Panc1 (cell line): ENCODE data around the gene WDR26. TPM values are rescaled to one million over a fixed set of nuclear protein-coding genes. Genes with fewer than 3 reads are reported as not detected.

ENCODE experiments used
- ATAC-seq: fragments of 200-7000 bp; cut with Tn5 transposase; 2 replicates; pipeline ENCODE4 v1.9.1; 2020; ENCODE audit warnings: mild to moderate bottlenecking, moderate library complexity
- BruUV-seq: library from RNA; stranded (reverse); fragments of 400-500 nt; replicated peaks from 2 replicates; lab custom pipeline; 2021; lab: Mats Ljungman, UMichigan
- CTCF ChIA-PET: fragments of 300-600 bp; sonication (Branson Sonifier 250); formaldehyde crosslinking; loops from one replicate; lab custom pipeline; 2022; ENCODE audit warnings: antibody characterized with exemption; lab: Charles Lee
- POLR2A ChIA-PET: fragments of 300-600 bp; sonication (Branson Sonifier 250); formaldehyde crosslinking; loops from one replicate; lab custom pipeline; 2022; ENCODE audit warnings: antibody characterized with exemption; lab: Charles Lee
- DNase-seq: peaks from one replicate; pipeline ENCODE4 v3.0.0-alpha.2; 2010; ENCODE audit warnings: low read depth, low spot score
- H3K27ac ChIP-seq: 2 replicates; pipeline ENCODE4 v1.5.1; 2011; ENCODE audit warnings: mild to moderate bottlenecking, low read length, inconsistent platforms
- H3K27me3 ChIP-seq: fragments of 200-500 bp; sonication (Bioruptor generic); 2 replicates; pipeline ENCODE4 v1.6.0; 2014; ENCODE audit warnings: low read length, inconsistent platforms; ENCODE audit not compliant: control insufficient read depth, insufficient read depth
- H3K36me3 ChIP-seq: fragments of 200-500 bp; sonication (Bioruptor generic); 2 replicates; pipeline ENCODE4 v1.5.1; 2014; ENCODE audit warnings: inconsistent platforms, mild to moderate bottlenecking, low read length, moderate library complexity; ENCODE audit not compliant: control insufficient read depth, insufficient read depth
- H3K4me1 ChIP-seq: 2 replicates; pipeline ENCODE4 v1.5.1; 2011; ENCODE audit warnings: inconsistent platforms, mild to moderate bottlenecking, low read length, moderate library complexity; ENCODE audit not compliant: control insufficient read depth, insufficient read depth
- H3K4me3 ChIP-seq, 2 experiments: 2 replicates each; pipeline ENCODE4 v1.5.1; 2011 to 2012; ENCODE audit warnings: low read depth in 2 of 2, low read length in 2 of 2, mild to moderate bottlenecking in 2 of 2, inconsistent platforms in 1 of 2, moderate library complexity in 1 of 2
- H3K9me3 ChIP-seq: fragments of 200-500 bp; sonication (Bioruptor generic); 2 replicates; pipeline ENCODE4 v1.5.1; 2014; ENCODE audit warnings: low read depth, mild to moderate bottlenecking, inconsistent platforms, low read length, moderate library complexity; ENCODE audit not compliant: control insufficient read depth, insufficient read depth
- POLR2AphosphoS5 ChIP-seq: IDR thresholded peaks from 2 replicates; pipeline ENCODE4 v1.6.1; 2012; ENCODE audit warnings: mild to moderate bottlenecking, low read depth, low read length, moderate library complexity
- SIN3A ChIP-seq: IDR thresholded peaks from 2 replicates; pipeline ENCODE4 v1.6.1; 2012; ENCODE audit warnings: low read depth, mild to moderate bottlenecking, low read length, moderate library complexity, borderline replicate concordance; ENCODE audit not compliant: insufficient read depth
- TCF7L2 ChIP-seq: IDR thresholded peaks from 2 replicates; pipeline ENCODE4 v1.6.1; 2011; ENCODE audit warnings: mild to moderate bottlenecking, low read depth, low read length, inconsistent platforms
- in situ Hi-C: cut with HindIII; loops from 2 replicates; pipeline ENCODE4 v1.10.0; 2016; ENCODE audit warnings: low sequenced_read_pairs, low pct_unique_long_range_greater_than_20kb
- intact Hi-C: fragments of 100-400 bp; cut with micrococcal nuclease; formaldehyde crosslinking; loops from one replicate; pipeline ENCODE4 v1.10.0; 2022; ENCODE audit not compliant: unreplicated experiment
- total RNA-seq: library from RNA; stranded (reverse); gene quantifications from one replicate; pipeline ENCODE4 v1.2.1, GENCODE V29; 2021; ENCODE audit not compliant: unreplicated experiment
- TF ChIP-seq, protein P1 (sequence below): fragments of 450-650 bp; IDR thresholded peaks from 2 replicates; pipeline ENCODE4 v1.5.1; 2017; ENCODE audit warnings: mild to moderate bottlenecking
- TF ChIP-seq, protein P2 (sequence below), 2 experiments: IDR thresholded peaks; 2 replicates each; pipeline ENCODE4 v1.6.1; 2011 to 2012; ENCODE audit warnings: low read depth in 2 of 2, control low read depth in 1 of 2, low read length in 1 of 2, mild to moderate bottlenecking in 1 of 2, moderate library complexity in 1 of 2; ENCODE audit not compliant: insufficient read depth in 1 of 2

The WDR26 gene
- total RNA-seq, 1 experiment from 2014 or later = 91.3 TPM

DNA sequence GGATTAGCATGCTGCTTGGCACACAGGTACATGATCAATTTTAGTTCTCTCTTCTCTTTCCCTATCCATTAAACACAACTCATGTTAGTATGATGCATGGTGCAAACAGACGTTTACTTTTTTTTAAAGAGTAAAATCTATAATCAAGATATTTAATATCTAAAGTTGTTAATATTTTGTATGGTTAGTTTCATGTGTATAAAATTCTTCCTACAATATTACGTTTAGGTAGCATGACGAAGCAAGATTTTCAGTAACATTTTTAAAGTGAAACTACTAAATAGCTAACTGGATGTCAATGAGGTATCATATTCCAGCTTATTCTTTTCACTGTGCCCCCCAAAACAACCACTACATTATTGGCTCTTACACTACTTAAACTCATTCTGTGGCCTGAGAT lies 41.3 kb downstream of the WDR26 start:
- intact Hi-C loops (no loop called here), in situ Hi-C loops (no loop called here)
- Histone ChIP-seq H3K36me3 (peaks cover 73% of the 10 kb centered on the region), H3K27me3 (no peaks in the 10 kb centered on the region), H3K27ac (no peak overlapping the region), H3K9me3 (no peaks in the 10 kb centered on the region), H3K4me3 (no peak overlapping the region), H3K4me1 (no peaks in the 10 kb centered on the region)
- DNase-seq = no peak
- ChIA-PET POLR2A (interaction anchor here (0.7 kb wide), 1 partner anchor 88 kb away, joined by 5 read pairs; no protein-coding TSS in a partner anchor), CTCF (no interaction called here)
- no peak for ATAC-seq
- BruUV-seq = no TSS peak
- no peak for TF ChIP-seq TCF7L2
- TF ChIP-seq, protein P1, sequence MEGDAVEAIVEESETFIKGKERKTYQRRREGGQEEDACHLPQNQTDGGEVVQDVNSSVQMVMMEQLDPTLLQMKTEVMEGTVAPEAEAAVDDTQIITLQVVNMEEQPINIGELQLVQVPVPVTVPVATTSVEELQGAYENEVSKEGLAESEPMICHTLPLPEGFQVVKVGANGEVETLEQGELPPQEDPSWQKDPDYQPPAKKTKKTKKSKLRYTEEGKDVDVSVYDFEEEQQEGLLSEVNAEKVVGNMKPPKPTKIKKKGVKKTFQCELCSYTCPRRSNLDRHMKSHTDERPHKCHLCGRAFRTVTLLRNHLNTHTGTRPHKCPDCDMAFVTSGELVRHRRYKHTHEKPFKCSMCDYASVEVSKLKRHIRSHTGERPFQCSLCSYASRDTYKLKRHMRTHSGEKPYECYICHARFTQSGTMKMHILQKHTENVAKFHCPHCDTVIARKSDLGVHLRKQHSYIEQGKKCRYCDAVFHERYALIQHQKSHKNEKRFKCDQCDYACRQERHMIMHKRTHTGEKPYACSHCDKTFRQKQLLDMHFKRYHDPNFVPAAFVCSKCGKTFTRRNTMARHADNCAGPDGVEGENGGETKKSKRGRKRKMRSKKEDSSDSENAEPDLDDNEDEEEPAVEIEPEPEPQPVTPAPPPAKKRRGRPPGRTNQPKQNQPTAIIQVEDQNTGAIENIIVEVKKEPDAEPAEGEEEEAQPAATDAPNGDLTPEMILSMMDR = no peak
- TF ChIP-seq, protein P2, sequence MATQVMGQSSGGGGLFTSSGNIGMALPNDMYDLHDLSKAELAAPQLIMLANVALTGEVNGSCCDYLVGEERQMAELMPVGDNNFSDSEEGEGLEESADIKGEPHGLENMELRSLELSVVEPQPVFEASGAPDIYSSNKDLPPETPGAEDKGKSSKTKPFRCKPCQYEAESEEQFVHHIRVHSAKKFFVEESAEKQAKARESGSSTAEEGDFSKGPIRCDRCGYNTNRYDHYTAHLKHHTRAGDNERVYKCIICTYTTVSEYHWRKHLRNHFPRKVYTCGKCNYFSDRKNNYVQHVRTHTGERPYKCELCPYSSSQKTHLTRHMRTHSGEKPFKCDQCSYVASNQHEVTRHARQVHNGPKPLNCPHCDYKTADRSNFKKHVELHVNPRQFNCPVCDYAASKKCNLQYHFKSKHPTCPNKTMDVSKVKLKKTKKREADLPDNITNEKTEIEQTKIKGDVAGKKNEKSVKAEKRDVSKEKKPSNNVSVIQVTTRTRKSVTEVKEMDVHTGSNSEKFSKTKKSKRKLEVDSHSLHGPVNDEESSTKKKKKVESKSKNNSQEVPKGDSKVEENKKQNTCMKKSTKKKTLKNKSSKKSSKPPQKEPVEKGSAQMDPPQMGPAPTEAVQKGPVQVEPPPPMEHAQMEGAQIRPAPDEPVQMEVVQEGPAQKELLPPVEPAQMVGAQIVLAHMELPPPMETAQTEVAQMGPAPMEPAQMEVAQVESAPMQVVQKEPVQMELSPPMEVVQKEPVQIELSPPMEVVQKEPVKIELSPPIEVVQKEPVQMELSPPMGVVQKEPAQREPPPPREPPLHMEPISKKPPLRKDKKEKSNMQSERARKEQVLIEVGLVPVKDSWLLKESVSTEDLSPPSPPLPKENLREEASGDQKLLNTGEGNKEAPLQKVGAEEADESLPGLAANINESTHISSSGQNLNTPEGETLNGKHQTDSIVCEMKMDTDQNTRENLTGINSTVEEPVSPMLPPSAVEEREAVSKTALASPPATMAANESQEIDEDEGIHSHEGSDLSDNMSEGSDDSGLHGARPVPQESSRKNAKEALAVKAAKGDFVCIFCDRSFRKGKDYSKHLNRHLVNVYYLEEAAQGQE (IDR thresholded peaks at IDR 0.05; ENCODE audit: insufficient read depth in 1 of 2, low read depth in 2 of 2, low read length in 1 of 2) = no peak
- no peak for TF ChIP-seq POLR2AphosphoS5
- no peak for TF ChIP-seq SIN3A

DNA sequence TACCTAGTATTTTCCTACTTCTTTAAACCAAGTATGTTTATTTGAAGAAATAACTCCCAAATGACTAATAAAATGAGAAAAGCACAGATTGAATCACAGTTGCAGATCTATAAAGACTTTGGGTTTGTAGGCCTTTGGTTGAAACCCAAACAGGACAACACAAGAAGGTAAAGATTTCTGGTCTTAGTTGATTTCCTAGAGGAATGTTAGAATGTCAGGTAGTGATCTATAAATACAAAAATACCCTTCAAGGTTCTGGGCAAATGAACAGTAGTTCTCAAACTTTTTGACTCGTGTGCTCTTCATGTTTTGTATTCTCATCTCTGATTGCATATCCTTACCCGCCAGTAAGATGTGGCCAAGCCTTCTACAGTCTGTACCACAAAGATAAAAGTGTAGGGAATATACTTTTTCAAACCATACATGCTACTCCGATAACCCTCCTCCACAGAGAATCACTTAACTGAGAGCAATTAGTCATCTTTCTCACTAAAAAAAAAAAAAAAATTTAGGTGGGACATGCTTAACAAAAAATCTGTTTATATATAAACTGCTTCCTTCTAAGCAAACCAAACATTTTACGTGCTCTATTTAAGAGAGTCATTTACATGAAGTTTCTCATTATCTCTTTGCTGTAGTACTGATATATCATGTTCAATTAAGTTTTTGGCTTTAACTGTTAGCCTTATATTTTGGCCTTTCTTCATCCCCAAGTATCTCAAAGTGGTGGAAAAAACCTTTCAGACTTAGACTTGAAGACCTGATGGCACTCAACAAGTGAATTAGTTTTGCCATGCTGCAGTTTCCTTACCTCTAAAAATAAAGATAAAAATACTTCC lies 42.0 kb downstream of the WDR26 start:
- Histone ChIP-seq H3K4me3 (no peak overlapping the region), H3K36me3 (peaks cover 73% of the 10 kb centered on the region), H3K9me3 (no peaks in the 10 kb centered on the region), H3K27me3 (no peaks in the 10 kb centered on the region), H3K4me1 (no peaks in the 10 kb centered on the region), H3K27ac (no peak overlapping the region)
- no TSS peak for BruUV-seq
- no peak for ATAC-seq
- POLR2A ChIA-PET = no interaction called here
- CTCF ChIA-PET = no interaction called here
- no peak for DNase-seq
- in situ Hi-C loops (no loop called here), intact Hi-C loops (no loop called here)
- TF ChIP-seq, protein P2 (IDR thresholded peaks at IDR 0.05; ENCODE audit: insufficient read depth in 1 of 2, low read depth in 2 of 2, low read length in 1 of 2) = no peak
- no peak for TF ChIP-seq SIN3A
- TF ChIP-seq, protein P1 = no peak
- no peak for TF ChIP-seq TCF7L2
- no peak for TF ChIP-seq POLR2AphosphoS5
